GM19035 (cell line): ENCODE data around the gene CHCHD1.
"Not testable (repeated sequence)": the region's sequence is repeated elsewhere in the genome, so short reads cannot be mapped to it uniquely, and the experiment has no call there.

ENCODE experiments used
- ATAC-seq: cut with Tn5 transposase; IDR thresholded peaks from one replicate; pipeline ENCODE4 v1.9.1; 2021; ENCODE audit not compliant: unreplicated experiment

Gene CHCHD1

GRCh38 chr10:73809061-73809818, 27.4 kb downstream of the CHCHD1 start:
- no peak for ATAC-seq

- ATAC-seq: no peak
Measured at GRCh38 chr10:73810358-73810734, 28.5 kb downstream of the CHCHD1 start.

- peak; percentile 32 for ATAC-seq
Measured at GRCh38 chr10:73810735-73811465, 29.1 kb downstream of the CHCHD1 start.

GRCh38 chr10:73812657-73813056, 30.8 kb downstream of the CHCHD1 start:
- no peak for ATAC-seq

GRCh38 chr10:73813333-73813732, 31.5 kb downstream of the CHCHD1 start:
- ATAC-seq: no peak

- no peak for ATAC-seq
Measured at GRCh38 chr10:73814276-73814895, 32.5 kb downstream of the CHCHD1 start.

- ATAC-seq: no peak
Measured at GRCh38 chr10:73814896-73815718, 33.3 kb downstream of the CHCHD1 start.

GRCh38 chr10:73815719-73816030, 33.8 kb downstream of the CHCHD1 start:
- ATAC-seq: no peak

- no peak for ATAC-seq
Measured at GRCh38 chr10:73816917-73817729, 35.3 kb downstream of the CHCHD1 start.

GRCh38 chr10:73817826-73818225, 36.0 kb downstream of the CHCHD1 start:
- ATAC-seq: no peak

- no peak for ATAC-seq
Measured at GRCh38 chr10:73818402-73818801, 36.6 kb downstream of the CHCHD1 start.

- no peak for ATAC-seq
Measured at GRCh38 chr10:73819081-73819480, 37.2 kb downstream of the CHCHD1 start.

- ATAC-seq: no peak
Measured at GRCh38 chr10:73819513-73820093, 37.8 kb downstream of the CHCHD1 start.

GRCh38 chr10:73823391-73823790, 41.5 kb downstream of the CHCHD1 start:
- no peak for ATAC-seq

GRCh38 chr10:73824146-73824725, 42.4 kb downstream of the CHCHD1 start:
- no peak for ATAC-seq

- no peak for ATAC-seq
Measured at GRCh38 chr10:73827346-73828089, 45.7 kb downstream of the CHCHD1 start.

- no peak for ATAC-seq
Measured at GRCh38 chr10:73828161-73828560, 46.3 kb downstream of the CHCHD1 start.

- not testable (repeated sequence) for ATAC-seq
Measured at GRCh38 chr10:73829090-73829489, 47.2 kb downstream of the CHCHD1 start.
